GM19238 (cell line): Measurements from ENCODE around the gene FBLN1.
"Not testable (repeated sequence)": the region's sequence is repeated elsewhere in the genome, so short reads cannot be mapped to it uniquely, and the experiment has no call there.

ENCODE experiments used
- DNase-seq: peaks from one replicate; pipeline ENCODE4 v3.0.0; 2011; ENCODE audit warnings: low spot score; ENCODE audit not compliant: insufficient read length

FBLN1 gene

GRCh38 chr22:45584621-45585436 is 82.1 kb downstream of the FBLN1 start:
- DNase-seq, result no peak

DNA sequence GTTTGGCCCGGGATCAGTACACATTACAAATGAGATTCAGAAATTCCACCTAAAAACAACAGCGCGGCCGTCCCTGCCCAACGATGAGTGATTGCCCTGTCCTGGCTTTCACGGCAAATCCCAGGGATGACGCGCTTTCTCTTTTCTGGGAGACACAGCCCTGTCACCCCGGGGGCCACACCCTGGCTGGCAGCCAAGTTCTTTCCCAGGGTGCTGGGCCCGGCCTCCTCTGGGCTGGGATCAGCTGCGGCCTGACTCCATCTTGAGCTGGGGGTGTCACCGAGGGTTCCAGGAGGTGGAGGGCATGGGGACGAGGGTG is 82.7 kb downstream of the FBLN1 start:
- DNase-seq, result no peak

GRCh38 chr22:45585946-45586540 is 83.4 kb downstream of the FBLN1 start:
- DNase-seq, result no peak

DNA sequence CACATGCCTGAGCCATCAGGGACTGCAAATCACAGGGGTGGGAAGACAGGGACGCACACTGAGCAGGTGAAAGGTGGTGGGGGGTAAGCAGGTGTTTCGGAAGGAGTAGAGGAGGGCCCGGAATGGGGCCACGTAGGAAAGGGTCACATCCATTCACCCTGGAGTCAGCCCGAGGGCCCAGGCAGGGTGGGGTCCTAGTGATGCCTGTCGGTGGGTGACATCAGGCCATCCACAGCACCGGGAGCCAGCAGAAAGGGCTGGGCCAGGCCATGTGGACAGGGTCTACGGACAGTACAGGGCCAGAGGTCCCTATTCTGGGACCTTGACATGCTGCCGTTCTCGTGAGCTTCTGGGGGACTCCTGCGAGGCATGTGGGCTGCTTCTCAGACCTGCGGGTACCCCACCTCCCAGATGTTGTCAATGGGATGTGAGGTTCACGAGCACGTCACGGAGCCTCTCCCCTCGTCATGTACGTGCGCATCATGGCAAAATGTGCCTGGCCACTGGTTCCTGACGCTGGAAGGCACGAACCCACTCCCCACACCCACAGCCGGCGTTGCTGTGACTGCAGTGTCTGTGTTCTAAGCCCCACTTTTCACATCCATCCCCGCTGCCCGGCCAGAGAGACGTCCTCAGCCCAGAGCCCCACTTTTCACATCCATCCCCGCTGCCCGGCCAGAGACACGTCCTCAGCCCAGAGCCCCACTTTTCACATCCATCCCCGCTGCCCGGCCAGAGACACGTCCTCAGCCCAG is 84.1 kb downstream of the FBLN1 start:
- DNase-seq, result no peak

- no peak for DNase-seq
Measured at GRCh38 chr22:45587638-45588505, 85.2 kb downstream of the FBLN1 start.

- DNase-seq, result no peak
Measured at GRCh38 chr22:45589556-45589955, 86.9 kb downstream of the FBLN1 start.

DNA sequence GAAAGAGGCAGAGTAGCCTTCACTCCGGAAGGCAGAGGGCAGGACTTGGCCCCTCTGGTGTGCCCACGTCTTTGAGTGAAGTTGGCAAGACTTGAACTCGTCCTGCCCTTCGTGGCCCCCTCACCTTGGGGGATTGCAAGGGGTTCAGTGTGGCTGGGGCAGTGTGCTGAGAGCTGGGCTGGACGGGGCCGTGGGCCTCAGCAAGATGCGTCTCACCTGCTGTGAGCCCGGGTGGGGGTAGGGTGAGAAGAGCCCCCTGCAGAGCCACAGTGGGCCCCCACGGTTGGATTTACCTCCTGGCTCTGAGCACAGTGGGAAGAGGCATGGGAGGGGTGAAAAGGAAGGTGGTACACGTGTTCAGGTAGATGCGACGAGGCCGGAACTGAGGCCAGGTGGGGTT is 87.6 kb downstream of the FBLN1 start:
- no peak for DNase-seq

DNA sequence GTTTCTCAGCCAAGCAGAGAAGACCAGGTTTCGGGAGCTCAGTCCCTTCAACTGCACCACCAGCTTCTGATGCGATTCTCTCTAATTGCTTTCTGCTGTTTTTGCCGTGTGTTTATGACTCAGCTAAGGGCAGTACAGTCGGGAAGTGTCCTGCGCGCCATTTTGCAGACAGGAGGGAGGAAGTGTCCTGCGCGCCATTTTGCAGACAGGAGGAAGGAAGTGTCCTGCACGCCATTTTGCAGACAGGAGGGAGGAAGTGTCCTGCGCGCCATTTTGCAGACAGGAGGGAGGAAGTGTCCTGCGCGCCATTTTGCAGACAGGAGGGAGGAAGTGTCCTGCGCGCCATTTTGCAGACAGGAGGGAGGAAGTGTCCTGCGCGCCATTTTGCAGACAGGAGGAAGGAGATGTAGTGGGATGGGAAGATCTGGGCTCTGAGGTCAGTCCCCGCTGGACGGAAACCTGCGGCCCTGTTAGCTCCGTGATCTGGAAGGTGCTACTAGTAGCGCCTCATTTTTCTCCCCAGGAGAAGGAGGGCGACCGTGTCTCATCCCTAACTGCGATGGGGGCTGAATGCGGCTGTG is 89.0 kb downstream of the FBLN1 start:
- not testable (repeated sequence) for DNase-seq

DNA sequence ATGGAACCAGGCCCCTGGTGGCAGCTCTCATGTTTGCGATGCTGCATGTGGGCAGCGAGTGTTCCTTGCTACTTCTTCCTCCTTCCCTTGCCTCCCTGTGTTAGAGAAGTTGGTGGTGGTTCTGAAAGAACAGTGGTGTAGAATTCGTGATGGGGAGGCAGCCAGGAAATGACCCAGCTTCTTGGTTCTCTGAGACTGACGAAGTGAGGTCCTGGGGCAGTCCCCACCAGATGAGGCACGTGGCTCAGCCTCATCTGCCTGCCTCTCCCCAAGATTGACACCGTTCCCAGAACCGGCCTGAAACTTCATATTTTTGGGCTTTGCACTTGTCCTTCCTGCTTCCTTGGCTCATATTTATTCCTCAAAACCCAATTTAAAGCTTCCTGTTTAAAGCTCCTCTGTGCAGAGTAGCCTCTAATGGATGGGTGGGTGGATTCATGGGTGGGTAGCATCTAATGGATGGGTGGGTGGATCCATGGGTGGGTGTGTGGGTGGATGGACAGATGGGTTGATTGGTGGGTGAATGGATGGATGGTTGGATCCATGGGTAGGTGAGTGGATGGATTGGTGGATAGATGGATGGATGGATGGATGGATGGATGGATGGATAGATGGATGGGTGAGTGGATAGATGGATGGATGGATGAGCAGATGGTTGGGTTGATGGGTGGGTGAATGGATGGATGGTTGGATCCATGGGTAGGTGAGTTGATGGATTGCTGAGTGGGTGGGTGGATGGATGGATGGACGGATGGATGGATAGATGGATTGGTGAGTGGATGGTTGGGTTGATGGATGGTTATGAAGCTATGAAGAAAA is 91.6 kb downstream of the FBLN1 start:
- DNase-seq, result no peak

GRCh38 chr22:45597460-45598192 is 94.9 kb downstream of the FBLN1 start:
- DNase-seq, result no peak

- DNase-seq, result no peak
Measured at GRCh38 chr22:45598596-45599217, 96.0 kb downstream of the FBLN1 start.

- no peak for DNase-seq
Measured at GRCh38 chr22:45599836-45600577, 97.3 kb downstream of the FBLN1 start.

DNA sequence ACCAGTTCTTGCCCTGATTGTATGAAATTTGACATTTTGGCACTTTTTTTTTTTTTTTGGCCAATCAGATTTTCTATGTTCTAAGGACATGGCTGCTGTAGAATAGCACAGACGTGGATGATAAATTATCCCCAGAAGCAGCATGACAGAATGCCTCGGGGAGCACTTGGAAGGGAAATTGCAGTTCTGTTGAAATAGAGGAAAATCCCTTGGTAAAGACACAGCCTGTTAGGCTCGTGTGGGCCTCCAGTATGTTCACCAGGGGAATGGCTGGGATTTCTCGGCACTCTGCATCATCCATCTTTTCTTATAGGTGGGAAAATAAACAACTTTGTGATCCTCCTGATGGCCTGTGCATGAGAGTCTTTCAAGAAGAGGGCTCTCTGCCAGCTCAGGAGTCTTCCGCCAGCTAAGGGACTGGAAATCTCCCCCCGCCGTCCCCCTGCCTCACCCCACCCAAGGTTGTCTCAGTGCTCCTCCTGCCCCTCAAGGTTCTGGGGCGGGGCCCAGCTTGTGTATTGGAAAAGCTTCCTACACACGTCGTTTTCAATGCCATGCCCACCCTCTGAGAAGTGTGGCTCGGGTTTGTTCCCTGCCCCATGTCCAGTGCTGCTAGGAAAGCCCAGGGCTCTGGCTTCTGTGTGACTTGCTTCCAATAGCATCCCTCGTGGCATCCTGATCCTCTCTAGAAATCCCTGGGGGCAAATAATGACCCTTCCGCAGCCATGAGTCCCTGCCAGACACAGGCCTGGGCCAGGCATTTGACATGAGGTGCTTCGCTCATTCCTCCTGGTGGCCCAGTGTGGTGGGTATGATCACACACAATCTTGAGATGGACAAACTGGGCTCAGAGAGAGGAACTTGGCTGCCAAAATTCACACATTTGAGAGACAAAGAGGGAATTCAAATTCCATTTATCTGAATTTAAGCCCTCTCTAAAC is 98.4 kb downstream of the FBLN1 start:
- no peak for DNase-seq

DNA sequence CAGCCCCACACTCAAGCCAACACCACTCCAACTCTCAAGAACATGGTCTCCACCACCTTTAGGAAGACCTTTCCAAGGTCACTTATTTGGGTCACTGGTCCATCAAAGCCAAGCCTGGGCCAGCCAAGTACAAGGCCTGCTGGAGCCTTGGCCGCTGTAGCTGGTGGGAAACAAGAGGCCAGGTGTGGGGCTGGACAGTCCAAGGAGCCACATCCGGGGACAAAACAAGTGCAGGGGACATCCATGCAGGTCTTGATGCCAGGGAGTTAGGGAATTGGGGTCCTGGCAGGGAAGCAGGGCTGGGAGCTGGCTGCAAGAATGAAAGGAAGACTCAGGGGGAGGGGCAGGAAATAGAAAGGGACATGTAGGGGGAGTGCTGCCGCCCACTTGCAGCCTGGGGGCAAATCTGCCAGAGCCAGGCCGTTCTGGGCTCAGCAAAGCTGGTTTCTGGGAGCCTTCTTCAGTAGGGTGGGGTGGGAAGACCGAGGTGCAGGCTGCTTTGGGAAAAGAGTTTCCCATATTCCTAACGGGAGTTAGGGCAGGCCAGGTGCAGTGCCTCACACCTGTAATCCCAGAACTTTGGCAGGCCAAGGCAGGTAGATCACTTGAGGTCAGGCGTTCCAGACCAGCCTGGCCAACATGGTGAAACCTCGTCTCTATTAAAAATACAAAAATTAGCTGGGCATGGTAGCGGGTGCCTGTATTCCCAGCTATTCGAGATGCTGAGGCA is 99.5 kb downstream of the FBLN1 start:
- DNase-seq, result no peak

DNA sequence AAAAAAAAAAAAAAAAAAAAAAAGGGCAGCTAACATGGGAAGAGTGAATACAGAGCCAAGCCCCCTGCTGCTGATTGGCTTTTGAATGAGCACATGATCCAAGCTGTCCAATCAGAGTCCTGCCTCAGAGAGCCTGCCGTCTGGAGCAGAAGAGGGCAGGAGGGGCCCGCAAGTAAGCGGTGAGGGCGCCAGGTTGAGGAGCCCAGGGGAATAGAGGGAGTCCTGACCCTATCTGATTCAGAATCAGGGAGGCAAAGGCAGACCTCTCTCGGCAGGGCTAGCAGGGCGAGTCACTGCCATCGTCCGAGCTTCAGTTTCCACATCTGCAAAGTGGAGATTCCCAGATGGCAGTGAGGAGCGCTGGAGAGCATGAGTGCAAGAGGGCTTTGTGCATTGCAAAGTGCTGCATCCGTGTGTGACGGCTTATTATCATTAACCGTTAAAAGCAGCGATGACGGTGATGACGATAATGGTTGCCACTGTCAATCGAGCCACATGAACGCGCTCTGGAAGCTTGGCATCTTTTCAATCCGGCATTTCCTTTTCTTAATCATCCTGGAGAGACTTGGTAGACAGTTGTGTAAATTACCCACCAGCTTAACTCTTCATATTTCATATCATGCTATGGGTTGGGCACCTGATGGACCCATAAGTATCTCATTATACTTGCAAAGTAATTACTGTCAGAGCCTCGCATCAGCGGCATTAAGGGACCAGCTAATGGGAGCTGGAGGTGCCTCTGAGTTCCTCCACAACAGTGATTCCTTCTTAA is 100.3 kb downstream of the FBLN1 start:
- DNase-seq, result no peak

DNA sequence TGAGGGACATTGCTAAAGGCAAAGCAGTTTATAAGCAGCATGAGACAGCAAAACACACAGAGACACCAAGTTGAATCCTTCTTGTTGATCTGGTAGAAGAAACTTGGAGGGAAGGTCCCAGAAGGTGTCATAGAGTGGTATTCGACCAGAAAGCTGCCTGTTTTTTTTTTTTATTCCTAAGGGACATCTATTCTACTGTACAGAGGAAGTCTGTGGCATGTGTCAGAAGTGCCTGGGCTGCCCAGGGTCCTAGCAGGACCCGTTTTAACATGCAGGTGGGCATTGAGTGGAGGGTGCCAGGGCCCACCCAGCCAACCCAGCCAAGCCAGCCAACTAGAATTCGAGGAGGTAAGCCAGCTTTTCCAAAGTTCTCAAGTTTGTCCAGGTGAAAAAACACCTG is 100.9 kb downstream of the FBLN1 start:
- DNase-seq, result no peak
